ENCODE data around the gene LSM6. TPM values are rescaled to one million over a fixed set of nuclear protein-coding genes. Genes with fewer than 3 reads are reported as not detected.

Gene LSM6
- total RNA-seq, 1 donor from 2014 or later, result 11.3 TPM

GRCh38 chr4:146182443-146182842 lies 6.9 kb downstream of the LSM6 start:
- DNase-seq (ENCODE audit: low spot score), result no peak
- intact Hi-C loops (cut with DNase I), result no loop called here

GRCh38 chr4:146183209-146183608 lies 7.7 kb downstream of the LSM6 start:
- intact Hi-C loops (cut with DNase I), result no loop called here
- no peak for DNase-seq (ENCODE audit: low spot score)

DNA sequence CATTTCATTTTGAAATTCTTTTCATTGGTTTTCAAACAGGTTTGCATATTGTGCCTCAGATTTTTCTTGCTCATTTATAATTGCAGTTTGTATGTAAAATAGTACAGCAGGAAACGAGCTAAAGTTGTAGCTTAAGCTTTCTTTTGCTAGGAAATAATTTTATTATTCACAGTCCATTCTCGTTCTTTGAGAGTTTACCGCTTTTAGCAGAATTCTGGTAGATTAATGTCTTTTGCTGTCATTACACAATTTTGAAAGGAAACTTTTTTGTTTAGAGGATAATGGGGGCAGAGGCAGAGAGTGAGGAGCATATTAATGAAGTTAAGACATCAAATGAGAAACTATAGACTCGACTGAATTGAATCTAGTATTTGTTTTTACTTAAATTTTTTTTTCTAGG lies 10.5 kb downstream of the LSM6 start:
- intact Hi-C loops (cut with DNase I), result no loop called here
- no peak for DNase-seq (ENCODE audit: low spot score)

- no peak for DNase-seq (ENCODE audit: low spot score)
- intact Hi-C loops (cut with DNase I), result no loop called here
These were observed 11.1 kb downstream of the LSM6 start for GRCh38 chr4:146186596-146186995.

- intact Hi-C loops (cut with DNase I), result no loop called here
- DNase-seq (ENCODE audit: low spot score), result no peak
These were observed 14.9 kb downstream of the LSM6 start for GRCh38 chr4:146190456-146190855.

DNA sequence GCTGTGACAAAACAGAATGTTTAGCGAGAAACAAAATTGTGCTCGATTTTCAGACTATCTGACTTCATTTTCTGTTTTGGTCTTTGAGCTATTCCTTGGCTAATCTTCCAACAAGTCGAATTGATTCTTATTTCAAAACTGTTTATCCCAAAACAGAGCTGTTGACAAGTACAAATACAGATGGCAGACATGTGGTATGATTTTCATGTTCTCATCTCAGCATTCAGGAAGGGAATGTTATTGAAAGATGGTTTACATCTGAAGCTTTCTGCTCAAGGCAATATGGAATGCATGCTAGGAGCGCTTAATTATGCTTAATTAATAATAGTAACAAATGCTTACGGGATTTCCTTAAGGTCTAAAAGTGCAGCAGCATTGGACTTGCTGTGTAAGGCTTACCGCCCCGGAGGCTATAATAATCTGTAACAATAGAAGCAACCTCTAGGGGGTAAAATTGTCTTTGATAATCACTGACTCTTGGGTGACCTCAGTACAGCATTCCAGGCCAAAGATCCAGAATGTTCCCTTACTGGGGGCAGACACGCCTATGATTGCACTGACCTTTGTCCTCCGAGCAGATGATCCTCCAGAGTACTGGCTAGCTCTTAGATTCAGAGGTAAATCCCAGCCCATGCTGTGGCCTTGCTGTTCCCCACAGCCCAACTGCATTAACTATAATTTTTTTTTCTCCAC lies 16.4 kb downstream of the LSM6 start:
- no peak for DNase-seq (ENCODE audit: low spot score)
- intact Hi-C loops (cut with DNase I), result no loop called here

GRCh38 chr4:146193628-146194027 lies 18.1 kb downstream of the LSM6 start:
- intact Hi-C loops (cut with DNase I), result no loop called here

GRCh38 chr4:146194212-146194611 lies 18.7 kb downstream of the LSM6 start:
- no peak for DNase-seq (ENCODE audit: low spot score)
- intact Hi-C loops (cut with DNase I), result no loop called here

More at GRCh38 chr4:146193628-146194027, 18.1 kb downstream of the LSM6 start:
- DNase-seq (ENCODE audit: low spot score), result no peak

- no peak for DNase-seq (ENCODE audit: low spot score)
- intact Hi-C loops (cut with DNase I), result no loop called here
These were observed 27.1 kb downstream of the LSM6 start for GRCh38 chr4:146202665-146203064.

DNA sequence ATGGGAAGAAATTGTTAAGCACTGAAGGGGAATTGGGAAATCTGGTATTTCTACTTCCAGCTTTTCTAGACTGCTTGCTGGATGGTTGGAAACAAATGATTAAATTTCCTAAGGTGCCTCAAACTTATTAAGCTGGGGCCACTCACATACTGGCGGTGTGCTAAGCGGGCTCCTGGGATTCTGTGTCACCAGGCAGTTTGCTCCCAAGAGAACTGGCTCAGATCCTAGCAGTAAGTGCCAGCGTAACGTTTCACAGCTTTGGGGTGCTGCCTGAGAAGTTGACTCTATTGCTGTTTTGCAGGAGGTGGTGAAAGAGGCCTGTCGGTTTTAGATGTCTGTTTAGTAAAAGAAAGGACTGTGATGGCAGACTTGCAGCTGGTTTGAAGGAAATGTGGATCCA lies 31.9 kb downstream of the LSM6 start:
- intact Hi-C loops (cut with DNase I), result no loop called here
- no peak for DNase-seq (ENCODE audit: low spot score)

DNA sequence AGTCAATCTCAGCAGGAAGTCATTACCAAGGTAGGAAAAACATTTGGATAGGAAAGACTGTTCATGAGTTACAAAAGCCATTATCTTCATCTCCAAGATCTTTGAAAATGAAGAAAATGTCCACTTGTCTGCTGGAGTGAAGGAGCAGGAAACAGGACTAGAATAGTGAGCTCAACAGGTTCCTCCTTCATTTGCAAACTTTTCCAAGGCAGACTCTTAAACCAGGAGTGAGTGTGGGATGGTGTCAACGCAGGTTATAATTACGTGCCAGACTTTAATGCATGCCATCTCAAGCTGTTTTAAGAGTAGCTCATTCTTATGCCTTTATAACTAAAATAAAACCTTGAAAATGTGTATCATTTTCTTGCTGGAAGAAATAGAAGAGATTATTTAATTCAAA lies 35.4 kb downstream of the LSM6 start:
- no peak for DNase-seq (ENCODE audit: low spot score)
- intact Hi-C loops (cut with DNase I), result no loop called here

GRCh38 chr4:146211440-146211839 lies 35.9 kb downstream of the LSM6 start:
- DNase-seq (ENCODE audit: low spot score), result no peak
- intact Hi-C loops (cut with DNase I), result no loop called here

DNA sequence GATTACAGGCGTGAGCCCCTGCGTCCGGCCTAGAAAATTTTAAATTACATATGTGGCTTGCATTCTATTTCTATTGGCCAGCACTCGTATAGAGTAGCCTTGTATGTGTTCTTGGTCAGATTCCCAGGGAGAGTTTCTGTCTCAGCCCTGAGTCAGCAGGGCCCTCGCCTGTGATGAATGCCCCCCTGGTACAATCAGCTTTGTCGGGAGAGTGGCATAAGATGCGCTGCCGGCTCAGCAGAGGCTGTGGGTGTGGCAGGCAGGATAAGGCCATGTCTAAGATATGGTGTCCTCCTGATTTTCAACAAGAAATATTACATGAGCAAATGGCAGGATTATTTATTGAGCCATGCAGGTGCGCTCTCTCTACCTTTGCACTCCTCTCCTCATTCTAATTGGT lies 37.3 kb downstream of the LSM6 start:
- intact Hi-C loops (cut with DNase I), result no loop called here

GRCh38 chr4:146214238-146214637 lies 38.7 kb downstream of the LSM6 start, which contains the start of gene REELD1:
TSS of gene REELD1 (plus strand) at chr4:146214538. CDS start at chr4:146216953, 2,415 bp downstream.
- no peak for DNase-seq (ENCODE audit: low spot score)
- intact Hi-C loops (cut with DNase I), result no loop called here

More for the DNA sequence above, 37.3 kb downstream of the LSM6 start:
- DNase-seq (ENCODE audit: low spot score), result no peak

DNA sequence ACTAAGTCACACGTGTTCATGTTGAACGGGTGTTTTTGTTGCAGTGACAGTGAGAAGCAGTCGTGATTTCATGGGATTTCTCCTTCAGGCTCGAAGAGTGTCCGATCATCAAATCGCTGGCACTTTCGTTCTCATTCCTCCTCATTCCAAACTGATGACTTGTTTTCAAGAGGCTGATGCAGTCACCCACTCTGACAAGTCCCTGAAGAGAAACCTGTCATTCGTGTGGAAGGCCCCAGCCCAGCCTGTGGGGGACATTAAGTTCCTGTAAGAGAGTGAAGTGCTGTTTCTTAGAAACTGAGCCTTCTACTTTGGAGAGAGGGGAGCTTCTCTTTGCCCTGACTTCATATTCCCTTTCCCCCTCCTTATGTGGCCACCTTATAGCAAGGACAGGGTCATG lies 46.8 kb downstream of the LSM6 start:
- intact Hi-C loops (cut with DNase I), result no loop called here
- DNase-seq (ENCODE audit: low spot score), result no peak

DNA sequence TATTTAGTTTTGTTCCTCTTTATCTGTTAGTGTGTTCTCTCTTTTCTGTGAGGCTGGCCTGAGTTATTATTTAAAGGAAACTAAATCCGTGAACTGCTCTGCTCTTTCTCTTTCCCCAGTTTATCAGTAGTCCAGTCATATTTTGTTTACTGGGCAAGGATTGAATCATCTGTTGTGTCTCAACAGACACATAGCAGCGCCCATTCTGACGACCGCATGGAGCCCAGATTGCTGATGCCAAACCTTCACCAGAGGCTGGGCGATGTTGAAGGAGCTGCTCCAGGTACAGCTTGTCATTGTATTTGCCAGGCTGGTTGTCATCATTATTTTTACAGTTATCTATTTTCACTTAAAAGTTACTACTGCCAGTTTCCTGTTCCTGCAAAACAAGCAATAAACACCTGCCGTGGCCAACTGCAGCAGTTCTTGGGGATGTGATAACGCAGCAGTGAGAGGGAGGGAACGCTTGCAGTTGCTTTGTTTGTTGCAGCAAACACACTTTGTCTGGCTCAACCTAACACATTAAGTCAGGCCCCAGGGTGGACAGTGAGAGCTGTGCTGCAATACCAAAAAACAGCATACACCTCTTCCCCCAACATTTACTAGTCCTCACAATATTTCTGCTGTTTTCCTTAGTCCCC lies 48.9 kb downstream of the LSM6 start:
- no peak for DNase-seq (ENCODE audit: low spot score)
- intact Hi-C loops (cut with DNase I), result no loop called here

- intact Hi-C loops (cut with DNase I), result no loop called here
- no peak for DNase-seq (ENCODE audit: low spot score)
These were observed 53.9 kb downstream of the LSM6 start for GRCh38 chr4:146229406-146229805.

DNA sequence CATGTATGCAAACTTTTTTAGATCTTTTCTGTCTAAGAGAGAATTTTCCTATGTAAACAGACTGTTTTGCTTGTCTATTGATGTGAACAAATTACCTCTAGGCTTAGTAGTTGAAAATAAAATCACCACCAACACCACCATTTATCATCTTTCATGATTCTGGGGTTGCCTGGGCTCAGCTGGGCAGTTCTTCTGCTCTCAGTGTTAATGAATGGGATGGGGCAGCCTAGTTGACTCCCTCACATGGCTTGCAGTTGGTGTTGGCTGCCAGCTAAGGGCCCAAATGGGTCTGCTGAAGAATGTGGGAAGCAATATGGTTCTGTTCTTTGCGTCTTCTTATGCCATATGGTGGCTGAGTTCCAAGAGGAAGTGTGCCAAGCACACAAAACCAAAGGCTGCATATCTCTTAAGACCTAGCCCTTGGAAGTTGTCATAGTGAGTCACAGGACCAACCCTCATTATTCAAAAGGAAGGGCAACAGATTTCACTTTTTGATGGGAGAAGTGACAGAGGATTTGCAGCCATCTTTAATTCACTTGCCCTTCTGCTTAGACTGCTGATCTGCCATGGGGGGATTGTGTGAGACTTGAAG lies 56.7 kb downstream of the LSM6 start:
- no peak for DNase-seq (ENCODE audit: low spot score)
- intact Hi-C loops (cut with DNase I), result loop anchor here (10.0 kb wide), 1 partner anchor 137 kb away; no protein-coding TSS in a partner anchor

- intact Hi-C loops (cut with DNase I), result loop anchor here (10.0 kb wide), 1 partner anchor 141 kb away; no protein-coding TSS in a partner anchor
- no peak for DNase-seq (ENCODE audit: low spot score)
These were observed 60.2 kb downstream of the LSM6 start for GRCh38 chr4:146235654-146236177.

DNA sequence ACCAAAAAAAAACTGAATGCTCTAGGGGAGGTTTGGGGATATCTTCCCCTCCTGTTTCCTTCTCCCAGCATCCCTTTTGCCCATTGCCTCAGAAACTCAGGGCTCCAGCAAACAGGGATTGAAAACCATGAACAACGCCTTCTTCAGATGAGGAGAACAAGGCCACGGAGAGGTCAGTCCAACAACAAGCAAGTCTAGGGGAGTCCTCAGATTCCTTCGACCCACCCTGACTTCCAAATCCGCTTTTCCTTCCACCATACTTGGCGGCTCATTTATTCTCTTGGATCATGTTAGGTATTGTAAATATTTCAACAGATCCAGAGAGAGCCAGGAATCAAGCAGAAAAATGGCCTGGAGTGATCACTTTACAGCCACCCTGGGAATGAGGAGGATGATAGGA lies 60.7 kb downstream of the LSM6 start:
- no peak for DNase-seq (ENCODE audit: low spot score)
- intact Hi-C loops (cut with DNase I), result loop anchor here (10.0 kb wide), 1 partner anchor 141 kb away; no protein-coding TSS in a partner anchor
